COLO668 (cell line): ENCODE data around the gene FBN2.
"Not testable (repeated sequence)": the region's sequence is repeated elsewhere in the genome, so short reads cannot be mapped to it uniquely, and the experiment has no call there.

ENCODE experiments used
- DNase-seq: peaks from one replicate; lab custom pipeline; 2025; ENCODE audit not compliant: unreplicated experiment; lab: John Stamatoyannopoulos, UW

Gene FBN2

DNA sequence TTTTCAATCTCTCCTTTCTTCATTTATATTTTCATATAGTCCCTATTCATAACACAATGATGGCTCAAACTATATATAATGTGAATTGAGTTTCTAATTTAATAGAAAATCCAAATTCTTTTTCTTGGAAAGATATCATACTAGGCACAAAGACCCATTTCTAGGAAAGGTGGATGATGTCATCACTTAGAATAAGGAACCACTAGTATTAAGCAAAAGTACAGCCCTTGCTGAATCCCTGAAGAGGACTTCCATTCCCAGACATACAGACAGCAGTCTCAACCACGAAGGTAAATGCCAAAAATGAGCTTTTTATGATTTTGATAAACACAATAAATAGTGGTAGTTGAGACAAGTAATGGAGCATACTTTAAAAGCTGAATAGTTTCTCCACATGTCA, 210.0 kb downstream of the FBN2 start:
- no peak for DNase-seq

DNA sequence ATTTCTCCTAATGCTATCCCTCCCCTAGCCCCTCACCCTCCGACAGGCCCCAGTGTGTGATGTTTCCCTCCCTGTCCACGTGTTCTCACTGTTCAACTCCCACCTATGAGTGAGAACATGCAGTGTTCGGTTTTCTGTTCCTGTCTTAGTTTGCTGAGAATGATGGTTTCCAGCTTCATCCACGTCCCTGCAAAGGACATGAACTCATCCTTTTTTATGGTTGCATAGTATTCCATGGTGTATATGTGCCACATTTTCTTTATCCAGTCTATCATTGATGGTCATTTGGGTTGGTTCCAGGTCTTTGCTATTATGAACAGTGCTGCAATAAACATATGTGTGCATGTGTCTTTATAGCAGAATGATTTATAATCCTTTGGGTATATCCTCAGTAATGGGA, 216.6 kb downstream of the FBN2 start:
- not testable (repeated sequence) for DNase-seq

DNA sequence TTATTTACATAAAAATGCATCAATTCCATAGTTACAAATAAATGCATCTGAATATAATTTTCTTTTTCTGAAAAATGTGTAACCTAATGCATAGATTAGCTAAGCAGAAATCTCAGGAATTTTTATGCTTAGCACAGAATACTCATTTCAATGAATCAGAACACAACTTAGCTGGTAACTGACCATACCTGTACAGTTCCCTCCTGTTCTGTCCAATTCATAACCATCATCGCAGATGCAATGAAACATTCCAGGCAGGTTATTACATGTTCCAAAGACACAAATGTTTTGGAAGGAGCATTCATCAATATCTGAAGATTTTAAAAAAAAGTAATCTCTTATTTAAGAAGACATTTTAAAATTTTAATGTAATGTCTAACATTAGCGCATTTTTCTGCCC, 219.4 kb downstream of the FBN2 start:
- no peak for DNase-seq

DNA sequence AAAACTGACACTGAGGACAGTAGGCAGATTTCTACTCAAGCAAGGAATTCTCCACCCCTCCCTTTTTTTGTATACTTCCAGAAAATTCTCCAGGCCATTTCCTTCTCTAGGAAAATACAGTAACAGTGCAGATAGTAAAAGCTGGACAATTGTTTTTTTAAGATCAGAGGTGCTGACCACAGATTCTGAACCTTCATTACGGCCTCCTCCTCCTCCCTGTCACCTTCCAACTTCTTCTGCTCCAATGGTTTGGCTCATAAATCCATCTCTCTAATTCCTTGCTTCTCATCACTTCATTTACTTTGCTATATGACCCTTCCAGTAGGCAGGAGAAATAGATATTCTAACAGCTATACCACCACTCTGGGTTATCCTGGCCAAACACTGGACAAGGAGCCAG, 220.6 kb downstream of the FBN2 start:
- no peak for DNase-seq

DNA sequence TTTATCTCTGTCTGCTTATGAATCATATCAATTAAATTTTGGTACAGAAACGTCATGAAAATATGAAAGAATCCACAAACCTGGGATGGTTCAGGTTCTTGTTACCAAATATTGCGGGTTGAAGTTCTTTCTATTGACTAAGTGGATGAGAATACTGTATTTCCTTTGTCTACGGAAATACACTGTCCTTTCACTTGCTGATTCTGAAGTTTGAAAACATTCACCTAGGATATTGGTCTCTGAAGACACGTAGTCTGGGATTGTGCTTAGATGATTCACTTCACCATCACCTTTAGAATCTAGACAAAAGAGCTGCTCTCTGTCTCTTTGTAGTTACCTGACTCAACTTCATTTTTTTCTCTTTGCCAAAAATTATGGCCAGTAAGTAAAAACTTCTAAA, 222.4 kb downstream of the FBN2 start:
- no peak for DNase-seq

DNA sequence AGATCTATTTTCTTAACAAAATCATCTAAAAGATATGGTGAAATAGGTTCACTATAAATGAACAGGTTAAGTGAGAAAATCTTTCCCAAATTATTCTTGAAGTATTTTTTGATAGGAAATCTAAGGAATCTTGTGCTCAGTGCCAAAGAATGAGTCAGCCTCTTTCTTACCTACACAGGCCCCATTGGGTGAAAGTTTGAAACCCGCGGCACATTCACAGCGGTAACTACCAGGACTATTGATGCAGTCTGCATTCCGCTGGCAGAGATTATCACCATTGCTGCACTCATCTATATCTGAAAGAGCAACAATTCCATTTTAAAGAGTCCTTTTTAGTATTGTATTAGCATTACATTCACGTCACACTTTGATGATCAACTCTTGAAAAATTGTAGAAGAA, 232.7 kb downstream of the FBN2 start:
- no peak for DNase-seq

DNA sequence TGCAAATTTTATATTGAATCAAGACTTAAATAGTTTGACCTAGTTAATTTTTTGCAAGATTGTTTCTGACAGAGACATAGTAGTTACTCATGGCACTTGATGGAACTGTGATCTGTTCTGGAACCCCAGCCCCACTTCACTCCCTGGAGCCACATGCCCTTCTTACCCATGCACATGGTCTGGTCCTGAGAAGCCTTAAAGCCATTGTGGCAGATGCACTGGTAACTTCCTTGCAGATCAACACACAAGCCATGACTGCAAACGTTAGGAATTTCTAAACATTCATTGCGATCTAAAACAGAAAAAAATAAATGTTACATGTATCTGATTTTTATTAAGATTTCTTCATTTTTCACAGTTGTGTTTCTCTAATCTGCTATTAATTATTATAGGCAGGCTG, 233.3 kb downstream of the FBN2 start:
- no peak for DNase-seq

DNA sequence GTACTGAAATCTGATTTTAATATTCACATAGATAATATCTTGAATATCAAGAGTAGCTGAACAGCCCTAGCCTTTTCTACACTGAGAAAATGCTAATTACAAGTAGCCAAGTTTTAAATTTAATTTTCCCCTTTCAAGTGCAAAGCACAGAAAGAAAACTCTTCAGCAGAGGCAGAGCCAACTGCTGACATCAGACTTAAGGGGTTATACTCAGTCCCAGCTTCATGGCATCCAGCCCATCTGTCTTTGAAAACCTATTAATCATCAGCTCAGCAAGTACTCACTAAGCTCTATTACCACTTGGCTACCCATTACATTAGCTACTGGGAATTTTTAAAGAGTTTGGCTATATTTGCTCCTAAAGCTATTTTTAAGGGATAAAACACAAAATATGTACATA, 234.0 kb downstream of the FBN2 start:
- no peak for DNase-seq

DNA sequence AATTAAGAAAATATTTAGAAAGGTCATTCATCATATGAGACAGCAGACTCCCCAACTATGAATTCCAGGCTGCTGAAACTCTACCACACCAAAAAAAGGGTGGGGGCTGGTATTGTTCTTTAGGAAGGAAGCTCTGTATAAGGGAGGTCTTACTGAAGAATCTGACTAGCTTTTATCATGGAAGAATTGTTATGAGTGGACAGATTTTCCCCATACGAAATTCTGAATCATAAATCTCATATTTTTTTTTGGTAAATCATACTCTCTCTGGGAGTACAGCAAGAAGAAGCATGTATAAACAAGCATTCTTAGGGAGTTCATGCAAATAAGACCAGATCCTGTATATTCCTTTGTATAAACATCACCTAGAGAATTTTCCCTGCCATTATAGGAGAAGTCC, 234.5 kb downstream of the FBN2 start:
- no peak for DNase-seq

DNA sequence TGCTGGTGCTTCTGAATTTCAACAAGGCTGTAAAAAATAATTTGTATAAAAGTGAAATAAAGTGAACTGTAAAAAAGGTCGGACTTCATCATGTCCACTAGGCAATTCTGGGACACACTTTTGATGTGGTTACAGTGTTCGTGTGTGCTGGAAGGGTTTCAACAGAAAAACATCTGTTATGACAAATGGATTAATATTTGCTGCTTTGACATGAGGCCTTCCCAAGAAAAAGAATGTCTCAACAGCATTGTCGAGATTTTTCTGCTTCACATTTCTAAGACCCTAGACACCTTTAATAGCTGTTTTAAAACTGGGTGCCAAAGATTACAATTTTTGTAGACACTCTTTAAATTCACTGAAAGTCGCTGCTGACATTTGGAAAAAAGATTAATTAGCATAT, 237.9 kb downstream of the FBN2 start:
- no peak for DNase-seq

DNA sequence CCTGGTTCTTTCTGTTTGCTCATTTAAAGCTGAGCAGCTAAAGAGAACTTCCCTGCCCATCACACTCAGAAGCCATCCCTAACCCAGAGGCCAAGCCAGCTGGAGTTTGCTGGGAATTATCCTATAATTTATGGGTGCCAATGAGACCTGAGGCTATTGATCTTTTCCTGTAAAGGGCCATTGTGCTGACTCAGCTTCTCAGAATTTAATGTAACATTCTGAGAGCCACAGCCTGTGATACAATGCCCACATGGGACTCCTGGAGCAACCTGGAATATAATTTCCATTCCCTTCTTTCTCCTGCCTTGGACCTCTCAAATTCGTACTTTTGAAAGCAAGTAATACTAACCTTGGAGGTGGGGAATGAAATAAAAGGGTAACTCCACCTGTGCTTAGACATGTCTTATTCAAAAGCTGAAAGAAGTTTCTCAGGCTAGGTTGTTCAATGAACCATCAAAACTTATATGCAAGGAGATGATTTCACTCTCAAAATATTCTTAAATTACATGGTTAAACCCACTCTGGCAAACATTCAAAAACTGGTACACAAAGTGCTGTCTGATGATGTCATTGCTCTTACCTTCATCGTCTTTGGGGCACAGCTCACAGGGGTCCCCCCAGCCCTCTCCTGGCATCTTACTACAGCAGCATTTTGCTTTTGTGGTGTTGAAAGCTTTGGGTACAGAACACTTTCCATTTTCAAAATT, 247.7 kb downstream of the FBN2 start:
- peak; percentile 7 for DNase-seq

DNA sequence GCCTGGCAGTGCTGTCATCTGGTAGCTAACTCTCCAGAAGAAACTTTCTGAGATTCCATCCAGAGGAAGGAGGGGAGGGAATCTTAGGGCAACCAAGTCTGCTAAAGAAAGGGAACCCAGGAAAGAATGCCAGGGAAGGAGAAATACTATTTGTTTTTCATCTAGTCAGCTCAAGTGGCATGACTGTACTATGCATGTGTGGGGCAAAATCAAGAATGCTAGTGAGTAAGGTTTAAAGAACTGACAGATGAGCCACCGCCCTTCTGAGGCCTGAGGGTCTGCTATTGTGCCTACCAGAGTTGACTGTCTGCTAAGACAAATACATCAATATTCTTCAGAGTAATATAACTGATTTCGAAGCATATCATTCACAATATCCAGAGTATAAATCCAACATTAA, 250.3 kb downstream of the FBN2 start:
- no peak for DNase-seq

DNA sequence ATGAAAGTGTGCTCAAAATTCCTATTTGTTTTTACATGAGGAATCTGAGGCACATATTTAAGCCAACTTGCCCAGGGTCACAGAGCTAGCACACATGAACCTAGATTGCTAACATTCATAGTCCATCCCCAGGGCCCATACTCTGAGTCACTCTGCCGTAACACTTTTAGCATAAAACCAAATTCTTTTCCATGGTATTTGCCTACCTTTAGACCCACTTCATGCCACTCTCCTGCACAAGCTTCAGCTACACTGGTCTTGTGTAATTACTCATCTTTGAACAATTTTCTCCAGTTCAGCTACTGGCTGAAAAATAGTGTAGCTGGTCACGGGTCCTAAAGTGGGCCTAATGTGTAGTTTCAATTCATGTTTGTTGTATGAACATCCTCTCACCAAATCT, 253.8 kb downstream of the FBN2 start:
- no peak for DNase-seq

DNA sequence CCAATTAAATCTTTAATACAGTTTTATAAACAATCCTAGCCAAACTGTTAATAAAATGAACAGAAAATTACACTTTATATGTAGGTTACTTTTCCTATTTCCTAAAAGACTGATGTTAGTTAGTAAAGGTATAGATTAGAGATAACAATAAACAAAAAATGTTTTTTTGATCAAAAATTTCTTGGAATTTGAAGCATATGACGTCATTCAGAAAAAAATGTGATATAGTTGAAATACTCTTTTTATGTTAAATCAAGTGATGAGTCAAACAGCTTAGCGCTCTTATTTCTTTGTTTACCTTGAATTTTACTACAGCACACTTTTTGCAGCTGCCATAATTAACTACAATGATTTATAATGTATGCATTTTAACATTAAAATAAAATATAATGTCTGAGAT, 258.7 kb downstream of the FBN2 start:
- no peak for DNase-seq

DNA sequence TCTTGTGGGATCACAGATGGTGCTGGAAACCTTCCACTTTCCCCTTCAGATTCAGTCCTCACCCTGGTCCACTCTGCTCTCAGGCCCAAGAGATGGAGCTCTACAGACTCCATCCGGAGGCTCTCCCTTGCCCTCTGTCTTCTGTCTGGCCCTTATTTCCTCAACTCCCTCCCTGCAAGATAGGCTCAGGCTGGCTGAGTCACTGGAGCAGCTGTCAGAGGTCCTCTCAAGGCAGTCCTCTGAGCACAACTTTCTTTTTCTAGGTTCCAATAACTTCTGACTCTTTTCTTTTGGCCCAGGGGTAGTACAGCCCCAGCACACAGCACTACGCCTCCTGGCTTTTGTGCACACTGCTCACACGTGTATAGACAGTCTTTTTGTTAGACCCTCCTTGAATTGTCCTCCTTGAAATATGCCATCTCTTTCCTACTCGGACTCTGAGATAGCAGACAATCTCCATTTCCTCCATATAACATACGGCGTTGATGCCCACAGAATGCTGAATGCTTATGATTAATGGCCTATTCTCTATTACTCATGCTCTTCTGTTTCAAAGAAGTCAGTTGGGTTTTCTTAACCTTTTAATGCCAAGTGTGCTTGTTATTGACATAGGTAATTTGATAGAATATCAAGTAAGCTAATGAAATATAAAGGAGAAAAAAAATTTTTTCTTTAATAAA, 261.4 kb downstream of the FBN2 start:
- DNase-seq = no peak

DNA sequence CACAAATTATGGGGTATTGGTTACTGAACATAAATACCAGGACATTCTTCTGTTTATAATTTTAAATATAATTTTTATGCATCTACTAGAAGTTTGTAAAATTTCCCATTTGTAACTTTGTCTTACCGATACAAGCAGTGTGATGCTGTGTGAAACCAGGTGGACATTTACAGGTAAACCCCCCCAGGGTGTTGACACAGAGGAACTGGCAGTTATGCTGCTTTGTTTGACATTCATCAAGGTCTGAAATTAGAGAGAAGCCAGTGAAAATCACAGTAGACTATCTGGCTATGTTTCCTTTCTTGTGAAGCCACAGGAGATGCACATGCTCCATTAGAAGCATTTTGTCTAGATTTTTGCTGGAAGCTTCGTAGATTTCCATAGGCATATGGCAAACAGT, 263.6 kb downstream of the FBN2 start:
- DNase-seq = peak; percentile 13

DNA sequence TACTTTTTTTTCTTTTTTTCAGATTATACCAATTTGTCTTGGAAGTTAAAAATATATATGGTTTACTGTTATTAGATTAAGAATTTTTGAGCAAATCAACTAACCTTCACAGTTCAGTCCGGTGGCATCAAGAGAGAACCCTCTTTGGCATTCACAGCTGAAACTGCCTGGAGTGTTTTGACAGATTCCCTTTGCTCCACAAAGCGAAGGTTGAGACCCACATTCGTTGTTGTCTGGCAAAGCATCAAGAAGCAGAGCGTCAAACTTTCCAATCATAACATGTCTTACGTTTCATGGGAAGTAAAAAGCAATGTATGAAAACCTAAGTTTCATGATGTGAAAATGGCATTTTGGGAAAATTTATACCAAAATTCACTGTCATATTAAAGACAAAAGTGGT, 264.3 kb downstream of the FBN2 start:
- DNase-seq = no peak

DNA sequence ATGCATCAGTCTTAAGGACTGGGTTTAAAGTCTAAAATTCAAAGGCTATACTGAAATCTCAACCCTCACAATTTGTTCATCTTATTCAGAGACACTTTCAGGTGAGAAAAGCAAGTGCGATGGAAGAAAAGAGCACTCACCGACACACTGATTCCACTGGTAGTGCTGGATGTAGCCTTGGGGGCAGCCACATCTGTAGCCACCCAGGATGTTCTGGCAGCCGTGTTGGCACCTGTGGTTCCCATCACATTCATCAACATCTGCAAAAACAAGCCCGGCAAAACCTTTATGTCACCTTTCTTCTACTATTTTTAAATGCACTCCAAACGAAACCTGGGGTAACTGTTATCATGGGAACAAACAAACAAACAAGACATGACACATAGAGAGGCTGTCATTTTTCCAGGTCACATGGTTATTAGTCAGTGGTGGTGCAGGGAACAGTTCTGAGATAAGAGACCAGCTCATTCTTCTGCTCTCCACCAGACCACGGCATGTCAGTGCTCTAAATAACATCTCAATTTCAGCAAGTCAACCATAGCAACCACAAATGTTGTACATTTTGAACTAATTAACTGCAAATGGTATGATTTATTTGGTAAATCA, 266.1 kb downstream of the FBN2 start:
- DNase-seq = peak; percentile 24

DNA sequence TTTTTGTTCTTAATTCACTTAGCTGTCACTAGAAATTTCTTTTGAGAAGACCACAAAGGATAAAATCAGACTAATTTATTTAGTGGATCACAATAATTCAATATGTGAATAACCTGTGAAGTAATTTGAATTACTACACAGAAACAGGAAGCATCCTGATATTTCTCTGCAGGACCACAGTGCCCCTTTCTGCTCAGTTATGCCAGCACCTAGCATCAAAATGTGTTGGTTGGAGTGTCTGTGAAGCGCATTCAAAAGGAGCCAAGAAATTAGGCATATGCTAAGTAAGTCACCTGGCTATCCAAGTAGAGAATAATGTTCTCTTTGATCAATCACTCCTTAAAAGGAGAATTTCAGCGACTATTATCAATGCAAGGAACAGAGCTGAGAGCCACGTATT, 267.0 kb downstream of the FBN2 start:
- no peak for DNase-seq

DNA sequence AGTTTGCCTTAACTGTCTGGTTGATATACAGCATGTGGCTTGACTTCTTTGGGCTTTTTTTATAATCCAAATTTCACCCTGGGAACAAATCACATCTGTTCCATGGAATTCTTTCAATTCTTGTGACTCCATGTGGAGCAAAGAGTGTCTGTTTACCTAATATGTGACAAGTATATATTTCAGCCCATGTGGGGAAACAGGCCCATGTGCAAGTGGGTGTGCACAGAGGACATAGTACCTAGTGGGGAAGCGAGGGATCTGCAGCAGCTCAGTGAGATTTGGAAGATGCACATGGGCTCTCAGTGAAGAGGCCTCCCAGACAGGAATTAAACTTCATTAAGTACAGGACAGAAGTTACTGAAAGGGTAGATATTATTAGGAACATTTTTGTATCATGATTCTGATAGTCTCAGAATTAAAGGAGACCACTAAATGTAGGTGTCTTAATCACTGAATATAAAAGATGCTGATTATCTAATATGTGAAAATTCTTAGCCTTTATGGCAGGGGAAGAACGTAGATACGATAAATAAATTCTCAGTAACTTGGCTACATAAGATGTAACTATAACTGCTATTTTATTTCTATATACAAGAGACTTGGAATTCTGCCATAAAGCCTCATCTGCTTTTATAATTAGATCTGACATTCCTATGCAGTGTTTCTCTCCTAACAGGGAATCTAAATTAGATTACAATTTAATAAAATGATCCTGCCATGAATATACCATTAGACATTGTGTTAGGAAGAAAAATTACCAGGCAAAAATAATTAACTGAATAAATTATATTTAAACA, 273.3 kb downstream of the FBN2 start:
- no peak for DNase-seq

DNA sequence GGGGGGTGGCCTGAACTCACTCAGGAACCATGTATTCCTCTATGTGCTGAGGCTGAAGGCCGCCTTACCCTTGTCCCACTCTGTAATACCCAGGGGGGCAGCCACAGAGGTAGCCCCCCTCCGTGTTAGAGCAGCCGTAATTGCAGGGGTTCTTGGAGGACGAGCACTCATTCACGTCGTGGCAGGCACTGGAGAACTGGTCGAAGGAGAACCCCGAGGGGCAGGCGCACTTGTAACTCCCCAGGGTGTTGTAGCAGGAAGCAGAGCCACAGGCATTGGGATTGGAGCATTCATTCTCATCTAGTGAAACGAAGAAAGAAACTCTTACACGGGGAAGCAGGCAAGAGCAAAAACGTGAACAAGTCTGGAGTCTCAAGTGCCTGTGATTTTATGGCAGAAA, 274.7 kb downstream of the FBN2 start:
- DNase-seq = no peak

DNA sequence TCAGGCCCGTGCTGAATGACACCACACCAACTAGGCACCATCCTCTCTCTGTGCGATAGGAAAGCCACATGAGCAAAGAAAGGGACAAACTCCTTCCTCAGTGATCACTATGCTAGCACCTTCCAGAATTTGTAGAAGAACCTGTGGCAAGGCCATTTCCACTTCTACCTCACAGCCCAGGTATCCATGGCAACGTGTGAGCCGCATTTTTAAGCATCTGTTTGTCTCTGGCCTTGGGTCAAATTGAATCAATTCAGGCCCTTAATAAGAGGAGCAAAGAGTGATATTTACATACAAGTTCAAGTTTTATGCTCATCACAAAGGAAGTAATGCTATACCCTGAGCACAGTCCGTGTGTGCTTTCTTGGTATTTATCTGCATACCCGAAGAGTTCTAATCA, 275.1 kb downstream of the FBN2 start:
- no peak for DNase-seq
